Measurements from ENCODE around the gene ROR2.

GRCh38 chr9:91735049-91735448, 215.0 kb downstream of the ROR2 start:
- TF ChIP-seq CTCF (conservative IDR thresholded peaks at IDR 0.05; ENCODE audit: low read depth in 2 of 2) (no peak), POLR2AphosphoS5 (IDR thresholded peaks at IDR 0.05; ENCODE audit: low read depth) (no peak), EZH2phosphoT487 (IDR thresholded peaks at IDR 0.05; ENCODE audit: unreplicated experiment) (no peak), EZH2 (IDR thresholded peaks at IDR 0.05; ENCODE audit: low read depth, unreplicated experiment) (no peak), REST (IDR thresholded peaks at IDR 0.05; ENCODE audit: unreplicated experiment) (no peak), CREB1 (CRISPR knock-in tag; IDR thresholded peaks at IDR 0.05; ENCODE audit: low read depth) (no peak), JUNB (IDR thresholded peaks at IDR 0.05; ENCODE audit: unreplicated experiment) (no peak)

All from GM23338 (cell line).